Large intestine (tissue), 1 donor: Measurements from ENCODE around the gene RFXANK. TPM values are rescaled to one million over a fixed set of nuclear protein-coding genes. Genes with fewer than 3 reads are reported as not detected.

ENCODE experiments used
- polyA plus RNA-seq: library from polyadenylated mRNA; unstranded; fragments of 120-200 nt; gene quantifications from one replicate; pipeline ENCODE4 v1.2.1, GENCODE V29; 2013

RFXANK gene
- polyA plus RNA-seq, 1 donor, result 58.5 TPM

Other genes starting within 250 kb of the RFXANK start
- gene SUGP2, start 158.7 kb upstream of the RFXANK start, polyA plus RNA-seq, result 90.0 TPM
- 21.0 TPM for gene ARMC6, start 158.7 kb upstream of the RFXANK start, polyA plus RNA-seq
- 12.9 TPM for gene SLC25A42, start 128.3 kb upstream of the RFXANK start, polyA plus RNA-seq
- 29.0 TPM for gene TMEM161A, start 53.8 kb upstream of the RFXANK start, polyA plus RNA-seq
- gene MEF2B, start 22.0 kb upstream of the RFXANK start, polyA plus RNA-seq, result 1.4 TPM
- 17.5 TPM for gene BORCS8, start 106 bp upstream of the RFXANK start, polyA plus RNA-seq
- gene NR2C2AP, start 11.2 kb downstream of the RFXANK start, polyA plus RNA-seq, result 17.4 TPM
- gene NCAN, start 19.7 kb downstream of the RFXANK start, polyA plus RNA-seq, result 0.39 TPM
- 56.9 TPM for gene TM6SF2, start 81.0 kb downstream of the RFXANK start, polyA plus RNA-seq
- 38.3 TPM for gene SUGP1, start 128.3 kb downstream of the RFXANK start, polyA plus RNA-seq
- gene MAU2, start 128.6 kb downstream of the RFXANK start, polyA plus RNA-seq, result 55.2 TPM
- 46.8 TPM for gene GATAD2A, start 213.4 kb downstream of the RFXANK start, polyA plus RNA-seq